M059J (cell line): Measurements from ENCODE around the gene TSHZ3. TPM values are rescaled to one million over a fixed set of nuclear protein-coding genes. Genes with fewer than 3 reads are reported as not detected.
A peak's percentile ranks its signal among the peaks of the same experiment; 100 is the strongest.

Experiments used
- DNase-seq: peaks from one replicate; pipeline ENCODE4 v3.0.0-alpha.2; 2012; ENCODE audit warnings: low read depth
- total RNA-seq: library from RNA; depleted of rRNA; stranded (reverse); fragments of >200 nt; shearing (Covaris generic); gene quantifications from 2 replicates; pipeline ENCODE4 v1.2.3, GENCODE V29; 2014

TSHZ3 gene
- total RNA-seq, 1 experiment from 2014 or later: 0.22 TPM

GRCh38 chr19:31264041-31264778 lies 85.0 kb downstream of the TSHZ3 start:
- no peak for DNase-seq

GRCh38 chr19:31263328-31263727 lies 85.9 kb downstream of the TSHZ3 start:
- DNase-seq: no peak

GRCh38 chr19:31262725-31263191 lies 86.5 kb downstream of the TSHZ3 start:
- no peak for DNase-seq

GRCh38 chr19:31261603-31262212 lies 87.5 kb downstream of the TSHZ3 start:
- DNase-seq: no peak

GRCh38 chr19:31261019-31261602 lies 88.1 kb downstream of the TSHZ3 start:
- DNase-seq: no peak

GRCh38 chr19:31260171-31260933 lies 88.9 kb downstream of the TSHZ3 start:
- DNase-seq: no peak

- DNase-seq: no peak
Measured at GRCh38 chr19:31258211-31259052, 90.8 kb downstream of the TSHZ3 start.

GRCh38 chr19:31257426-31258130 lies 91.7 kb downstream of the TSHZ3 start:
- no peak for DNase-seq

GRCh38 chr19:31257025-31257424 lies 92.2 kb downstream of the TSHZ3 start:
- no peak for DNase-seq

- DNase-seq: no peak
Measured at GRCh38 chr19:31256593-31256960, 92.7 kb downstream of the TSHZ3 start.

- no peak for DNase-seq
Measured at GRCh38 chr19:31255831-31256592, 93.2 kb downstream of the TSHZ3 start.

GRCh38 chr19:31255174-31255799 lies 93.9 kb downstream of the TSHZ3 start:
- DNase-seq: no peak

GRCh38 chr19:31254611-31255010 lies 94.6 kb downstream of the TSHZ3 start:
- DNase-seq: no peak

- peak; percentile 15 for DNase-seq
Measured at GRCh38 chr19:31254180-31254551, 95.1 kb downstream of the TSHZ3 start.

- DNase-seq: no peak
Measured at GRCh38 chr19:31253526-31254179, 95.6 kb downstream of the TSHZ3 start.

- DNase-seq: no peak
Measured at GRCh38 chr19:31252441-31252840, 96.8 kb downstream of the TSHZ3 start.

GRCh38 chr19:31249217-31249616 lies 100.0 kb downstream of the TSHZ3 start:
- DNase-seq: no peak

GRCh38 chr19:31235806-31236205 lies 113.4 kb downstream of the TSHZ3 start:
- no peak for DNase-seq

GRCh38 chr19:31233295-31233800 lies 115.9 kb downstream of the TSHZ3 start:
- no peak for DNase-seq
